T-helper 17 cell (primary cell): ENCODE measurements around the gene GPR27. TPM values are rescaled to one million over a fixed set of nuclear protein-coding genes. Genes with fewer than 3 reads are reported as not detected.
A peak's percentile ranks its signal among the peaks of the same experiment; 100 is the strongest.

Source experiments
- ATAC-seq: fragments of 150-1000 bp; cut with Tn5 transposase; 2 replicates; pipeline ENCODE4 v1.10.0; 2021; ENCODE audit warnings: mild to moderate bottlenecking, moderate library complexity
- DNase-seq, 3 donors: peaks; one replicate each; pipeline versions ENCODE4 v3.0.0 to v3.0.0-alpha.2; 2020 to 2021
- H3K9me3 ChIP-seq: one replicate; pipeline ENCODE4 v1.7.0; 2013; ENCODE audit warnings: low read length, mild to moderate bottlenecking; ENCODE audit not compliant: control insufficient read depth, poor library complexity, severe bottlenecking
- H3K27ac Mint-ChIP-seq: one replicate; pipeline ENCODE4 v1.8.0; 2022; ENCODE audit warnings: mild to moderate bottlenecking, moderate library complexity, mixed read lengths
- H3K27me3 Mint-ChIP-seq: one replicate; pipeline ENCODE4 v1.8.0; 2022; ENCODE audit warnings: mixed read lengths
- H3K36me3 Mint-ChIP-seq: one replicate; pipeline ENCODE4 v1.8.0; 2022; ENCODE audit warnings: low read depth, mixed read lengths
- H3K4me1 Mint-ChIP-seq: one replicate; pipeline ENCODE4 v1.8.0; 2022; ENCODE audit warnings: mild to moderate bottlenecking, mixed read lengths
- H3K4me3 Mint-ChIP-seq: one replicate; pipeline ENCODE4 v1.8.0; 2022; ENCODE audit warnings: mild to moderate bottlenecking, moderate library complexity, mixed read lengths
- total RNA-seq, 4 donors: library from RNA in 2 of 4; stranded (reverse) in 2 of 4; gene quantifications; one replicate each; pipeline ENCODE4 v1.2.3 and lab custom pipeline; 2022 to 2026

The GPR27 gene
- total RNA-seq, 2 donors from 2014 or later, result 1.0 TPM

GRCh38 chr3:71784201-71784913 lies 30.7 kb downstream of the GPR27 start:
- Mint-ChIP-seq H3K4me1 (peaks cover 19% of the 10 kb centered on the region), H3K36me3 (no peaks in the 10 kb centered on the region), H3K27ac (no peak overlapping the region), H3K4me3 (peak overlapping the region; percentile 86), H3K27me3 (peaks cover 47% of the 10 kb centered on the region)
- no peak for ATAC-seq
- H3K9me3 ChIP-seq, result no peaks in the 10 kb centered on the region
- no peak for DNase-seq

DNA sequence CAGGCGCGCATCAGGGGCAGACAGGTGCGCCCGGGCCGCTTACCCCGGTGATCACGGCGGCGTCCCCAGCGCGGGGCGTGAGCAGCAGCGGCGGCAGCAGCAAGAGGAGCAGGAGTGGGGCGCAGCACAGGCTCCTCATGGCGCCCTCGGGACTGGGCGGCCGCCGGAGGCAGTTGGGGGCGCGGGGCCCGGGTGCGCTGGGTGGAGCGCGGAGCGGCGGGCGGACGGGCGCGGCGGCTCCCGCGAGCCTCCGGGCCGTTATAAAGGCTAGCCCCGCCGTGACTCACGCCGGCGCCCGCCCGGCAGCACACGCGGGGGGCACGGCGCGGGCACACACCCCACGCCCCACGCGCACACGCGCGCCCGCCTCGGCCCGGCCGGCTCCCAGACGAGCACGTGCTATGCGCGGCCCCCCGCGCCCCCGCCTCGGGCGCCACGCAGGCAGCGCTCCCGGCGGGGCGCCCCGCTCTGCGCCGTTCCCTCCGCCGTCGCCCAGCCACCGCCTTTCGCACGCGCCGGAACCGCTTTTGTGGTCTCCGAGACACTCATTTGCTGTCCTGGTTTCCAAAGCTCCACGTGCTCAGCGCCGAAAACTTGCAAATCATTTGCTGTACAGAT lies 31.4 kb downstream of the GPR27 start, which contains the start of gene PROK2:
PROK2 (minus strand) TSS at position 235 of the 618 bp plus-strand sequence; CDS start at position 139, 96 bp downstream.
- Mint-ChIP-seq H3K4me3 (peak within 1 kb of the TSS; percentile 89), H3K27ac (no peak within 1 kb of the TSS), H3K27me3 (peaks cover 41% of the 10 kb centered on the region), H3K4me1 (peaks cover 13% of the 10 kb centered on the region), H3K36me3 (no peaks in the 10 kb centered on the region)
- no peaks in the 10 kb centered on the region for H3K9me3 ChIP-seq
- peak; percentile 75 for ATAC-seq
- DNase-seq, result peak in 2 of 3 donors; percentile 13 to 27

DNA sequence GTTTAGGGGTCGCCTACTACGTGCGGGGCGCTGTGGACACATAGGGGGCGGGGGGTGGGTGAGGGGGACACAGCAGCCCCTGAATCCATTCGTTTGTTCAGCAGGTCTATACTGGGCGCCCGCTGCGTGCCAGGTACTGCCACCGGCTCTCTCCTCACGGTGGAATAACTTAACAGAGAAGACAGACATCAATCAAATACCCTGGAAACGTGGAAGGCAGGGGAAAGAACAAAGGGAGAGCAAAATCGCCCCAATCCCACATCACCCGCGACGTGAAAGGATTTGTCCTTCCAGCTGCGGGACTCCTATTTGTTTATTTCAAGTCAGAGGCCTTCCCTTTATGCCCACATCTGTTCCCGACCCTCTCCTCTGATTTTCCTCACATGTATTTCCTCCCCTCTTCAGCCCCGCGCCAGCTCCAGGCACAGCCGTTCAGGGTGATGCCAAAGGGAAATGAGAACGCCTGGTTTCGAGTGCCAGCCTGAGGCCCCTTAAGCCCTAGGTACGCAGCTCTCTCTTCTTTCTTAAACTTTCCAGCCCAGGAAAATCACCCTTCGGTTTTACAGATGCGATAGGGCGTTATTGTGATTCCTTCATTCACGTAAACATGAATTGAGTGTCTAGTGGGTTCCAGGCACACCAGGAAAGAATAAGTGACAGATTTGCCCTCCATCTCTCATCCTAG lies 32.0 kb downstream of the GPR27 start:
- Mint-ChIP-seq H3K4me1 (peaks cover 17% of the 10 kb centered on the region), H3K4me3 (peak overlapping the region; percentile 89), H3K36me3 (no peaks in the 10 kb centered on the region), H3K27ac (no peak overlapping the region), H3K27me3 (peaks cover 37% of the 10 kb centered on the region)
- no peaks in the 10 kb centered on the region for H3K9me3 ChIP-seq
- ATAC-seq (no peak), DNase-seq (no peak)

GRCh38 chr3:71786217-71786549 lies 32.5 kb downstream of the GPR27 start:
- H3K4me1 Mint-ChIP-seq, result peaks cover 18% of the 10 kb centered on the region
- no peak overlapping the region for H3K27ac Mint-ChIP-seq
- no peaks in the 10 kb centered on the region for H3K9me3 ChIP-seq
- peak overlapping the region; percentile 89 for H3K4me3 Mint-ChIP-seq
- DNase-seq (no peak), ATAC-seq (no peak)
- H3K27me3 Mint-ChIP-seq, result peaks cover 36% of the 10 kb centered on the region
- H3K36me3 Mint-ChIP-seq, result no peaks in the 10 kb centered on the region

GRCh38 chr3:71786551-71786950 lies 32.9 kb downstream of the GPR27 start:
- Mint-ChIP-seq H3K4me1 (peaks cover 18% of the 10 kb centered on the region), H3K36me3 (no peaks in the 10 kb centered on the region), H3K4me3 (peak overlapping the region; percentile 89), H3K27me3 (peaks cover 36% of the 10 kb centered on the region), H3K27ac (no peak overlapping the region)
- ATAC-seq (no peak), DNase-seq (no peak)
- H3K9me3 ChIP-seq, result no peaks in the 10 kb centered on the region

DNA sequence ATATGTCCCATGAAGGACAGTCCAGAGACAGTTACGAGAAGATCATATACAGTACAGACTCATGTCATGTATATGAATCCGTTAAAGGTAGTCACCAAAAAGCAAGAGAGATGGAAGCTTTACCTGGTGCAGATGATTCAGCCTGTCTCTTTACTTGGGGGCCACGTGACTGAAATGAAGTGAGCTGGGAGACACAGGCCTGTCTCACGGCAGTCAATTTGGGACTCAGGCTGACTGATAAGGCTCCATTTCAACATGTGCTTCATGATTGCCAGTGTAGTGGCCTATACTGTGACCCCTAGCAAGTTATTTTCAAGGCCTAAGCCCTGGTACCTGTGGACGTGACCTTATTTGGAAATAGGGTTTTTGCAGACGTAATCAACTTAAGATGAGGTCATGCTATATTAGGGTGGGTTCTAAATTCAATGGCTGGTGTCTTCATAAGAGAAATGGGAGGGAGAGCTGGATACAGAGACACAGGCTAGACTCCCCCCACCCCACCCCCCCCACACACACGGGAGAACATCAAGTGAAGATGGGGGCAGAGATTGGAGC lies 34.3 kb downstream of the GPR27 start:
- Mint-ChIP-seq H3K27me3 (peaks cover 32% of the 10 kb centered on the region), H3K27ac (no peak overlapping the region), H3K4me3 (no peak overlapping the region), H3K4me1 (peaks cover 18% of the 10 kb centered on the region), H3K36me3 (no peaks in the 10 kb centered on the region)
- ATAC-seq (no peak), DNase-seq (no peak)
- no peaks in the 10 kb centered on the region for H3K9me3 ChIP-seq

DNA sequence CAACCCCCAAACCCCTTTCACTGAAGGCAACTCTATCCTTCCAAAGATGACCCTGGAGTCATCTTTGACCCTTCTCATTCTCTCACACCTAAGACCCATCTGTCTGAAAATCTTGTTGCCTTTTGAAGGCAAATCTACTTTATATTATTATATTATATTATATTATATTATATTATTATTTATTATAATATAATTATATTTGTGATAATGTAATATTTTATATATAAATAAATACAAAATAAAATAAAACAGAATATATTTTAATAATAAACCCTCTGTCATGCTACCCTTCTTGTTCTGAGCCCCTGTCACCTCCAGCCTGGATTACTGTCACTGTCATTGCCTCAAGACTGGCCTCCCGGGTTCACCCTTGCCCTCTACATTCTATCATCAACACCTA lies 36.3 kb downstream of the GPR27 start:
- H3K9me3 ChIP-seq, result no peaks in the 10 kb centered on the region
- Mint-ChIP-seq H3K4me3 (no peak overlapping the region), H3K27ac (no peak overlapping the region), H3K36me3 (no peaks in the 10 kb centered on the region), H3K4me1 (peaks cover 15% of the 10 kb centered on the region), H3K27me3 (peaks cover 25% of the 10 kb centered on the region)
- ATAC-seq (no peak), DNase-seq (no peak)

GRCh38 chr3:71791634-71792033 lies 38.0 kb downstream of the GPR27 start:
- Mint-ChIP-seq H3K4me1 (peaks cover 9% of the 10 kb centered on the region), H3K27me3 (peaks cover 12% of the 10 kb centered on the region), H3K27ac (no peak overlapping the region), H3K4me3 (no peak overlapping the region), H3K36me3 (no peaks in the 10 kb centered on the region)
- ATAC-seq (no peak), DNase-seq (no peak)
- H3K9me3 ChIP-seq, result no peaks in the 10 kb centered on the region

GRCh38 chr3:71796290-71796689 lies 42.6 kb downstream of the GPR27 start:
- H3K4me3 Mint-ChIP-seq, result no peak overlapping the region
- DNase-seq (no peak), ATAC-seq (no peak)
- H3K27me3 Mint-ChIP-seq, result peaks cover 22% of the 10 kb centered on the region
- no peaks in the 10 kb centered on the region for H3K9me3 ChIP-seq
- no peak overlapping the region for H3K27ac Mint-ChIP-seq
- H3K36me3 Mint-ChIP-seq, result no peaks in the 10 kb centered on the region
- peaks cover 3% of the 10 kb centered on the region for H3K4me1 Mint-ChIP-seq

DNA sequence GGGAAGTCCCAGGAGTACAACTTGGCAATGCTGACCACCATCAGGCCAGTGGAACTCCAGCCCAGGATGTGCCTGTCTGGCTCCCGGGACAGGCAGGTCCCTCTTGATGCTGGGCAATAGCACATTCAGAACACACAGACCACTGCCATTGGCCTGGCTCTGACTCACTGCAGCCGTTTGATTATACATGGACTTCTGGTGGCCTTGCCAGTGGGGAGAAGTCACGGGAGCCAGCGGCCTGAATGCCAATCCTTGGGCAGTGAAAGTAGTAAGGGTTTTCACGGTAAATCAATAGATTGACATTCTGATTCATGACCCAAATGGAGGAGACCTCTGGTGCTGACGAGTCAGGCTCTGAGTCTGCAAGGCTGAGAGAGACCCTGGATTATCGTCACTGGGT lies 43.8 kb downstream of the GPR27 start:
- no peak overlapping the region for H3K4me3 Mint-ChIP-seq
- no peak for DNase-seq
- H3K27ac Mint-ChIP-seq, result no peak overlapping the region
- H3K27me3 Mint-ChIP-seq, result peaks cover 32% of the 10 kb centered on the region
- H3K9me3 ChIP-seq, result no peaks in the 10 kb centered on the region
- no peak for ATAC-seq
- H3K4me1 Mint-ChIP-seq, result peaks cover 3% of the 10 kb centered on the region
- H3K36me3 Mint-ChIP-seq, result no peaks in the 10 kb centered on the region

DNA sequence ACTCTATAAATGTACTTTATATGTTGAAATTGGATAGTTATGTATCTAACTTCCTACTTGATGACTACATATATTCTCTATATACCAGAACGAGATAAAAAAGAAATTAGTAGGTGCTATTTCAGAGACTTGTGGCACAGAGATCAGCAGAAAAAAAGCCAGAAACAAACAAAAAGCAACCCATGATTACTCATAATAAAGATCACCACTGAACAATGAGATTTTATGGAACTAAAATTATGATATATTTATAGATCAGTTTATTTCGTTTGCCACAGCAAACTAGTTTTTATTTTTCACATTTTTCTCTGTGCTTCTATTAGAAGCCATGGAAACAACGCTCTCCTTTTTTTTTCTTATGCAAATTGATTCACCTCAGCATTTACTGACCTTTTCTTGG lies 46.4 kb downstream of the GPR27 start:
- H3K4me1 Mint-ChIP-seq, result peaks cover 3% of the 10 kb centered on the region
- no peak overlapping the region for H3K27ac Mint-ChIP-seq
- ATAC-seq (no peak), DNase-seq (no peak)
- H3K9me3 ChIP-seq, result no peaks in the 10 kb centered on the region
- H3K36me3 Mint-ChIP-seq, result no peaks in the 10 kb centered on the region
- H3K27me3 Mint-ChIP-seq, result peaks cover 36% of the 10 kb centered on the region
- H3K4me3 Mint-ChIP-seq, result no peak overlapping the region

DNA sequence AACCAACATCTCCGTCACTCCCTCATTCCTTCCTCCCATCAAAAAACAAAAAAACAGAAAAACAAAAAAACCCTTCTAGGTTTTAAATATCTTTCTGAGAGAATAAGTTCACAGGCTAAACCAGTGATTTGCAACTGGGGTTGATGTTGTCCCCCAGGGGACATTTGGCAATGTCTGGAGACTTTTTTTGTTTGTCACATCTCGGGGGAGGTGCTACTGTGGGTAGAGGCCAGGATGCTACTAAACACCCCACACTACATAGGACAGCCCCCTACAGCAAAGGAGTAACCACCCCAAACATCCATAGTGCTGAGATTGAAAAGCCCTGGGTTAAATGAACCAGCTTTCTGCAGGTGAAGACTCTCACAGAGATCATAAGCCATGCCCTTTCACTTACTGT lies 48.3 kb downstream of the GPR27 start:
- ATAC-seq, result no peak
- H3K27ac Mint-ChIP-seq, result no peak overlapping the region
- H3K4me3 Mint-ChIP-seq, result no peak overlapping the region
- peaks cover 46% of the 10 kb centered on the region for H3K27me3 Mint-ChIP-seq
- H3K36me3 Mint-ChIP-seq, result no peaks in the 10 kb centered on the region
- DNase-seq, result no peak
- H3K9me3 ChIP-seq, result no peaks in the 10 kb centered on the region
- H3K4me1 Mint-ChIP-seq, result no peaks in the 10 kb centered on the region

DNA sequence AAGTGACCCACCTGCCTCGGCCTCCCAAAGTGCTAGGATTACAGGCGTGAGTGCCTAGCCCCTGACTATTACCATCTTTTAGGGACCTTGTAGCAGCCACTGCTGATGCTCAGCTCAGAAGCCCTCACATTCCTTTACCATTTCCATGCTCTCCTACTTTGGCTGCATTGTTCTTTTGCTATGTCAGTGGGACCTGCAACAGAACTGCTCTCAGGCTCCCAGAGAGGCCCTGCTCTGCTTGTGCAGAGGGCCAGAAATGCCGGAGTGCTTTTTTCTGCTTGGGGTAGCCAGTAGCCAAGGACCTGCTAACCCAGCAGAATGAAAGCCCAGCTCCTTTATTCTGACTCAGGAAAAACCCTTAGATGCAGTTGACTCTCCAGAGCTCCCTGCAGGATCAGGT lies 49.6 kb downstream of the GPR27 start:
- Mint-ChIP-seq H3K27me3 (peaks cover 46% of the 10 kb centered on the region), H3K27ac (no peak overlapping the region), H3K4me1 (no peaks in the 10 kb centered on the region), H3K4me3 (no peak overlapping the region), H3K36me3 (no peaks in the 10 kb centered on the region)
- no peak for ATAC-seq
- no peak for DNase-seq
- H3K9me3 ChIP-seq, result no peaks in the 10 kb centered on the region
